HepG2 (cell line): ENCODE results near the gene TRDN. TPM values are rescaled to one million over a fixed set of nuclear protein-coding genes. Genes with fewer than 3 reads are reported as not detected.

Source experiments
- ATAC-seq: fragments of 200-7000 bp; cut with Tn5 transposase; 3 replicates; pipeline ENCODE4 v1.9.1; 2020; ENCODE audit warnings: mild to moderate bottlenecking, moderate library complexity
- BruUV-seq: library from RNA; stranded (reverse); fragments of 400-500 nt; replicated peaks from 2 replicates; lab custom pipeline; 2021; lab: Mats Ljungman, UMichigan
- CTCF ChIA-PET: fragments of 300-600 bp; formaldehyde crosslinking; extraction: SDS; loops from one replicate; lab custom pipeline; 2021; ENCODE audit warnings: low total read pairs, inconsistent platforms, low intra/inter-chr PET ratio; lab: Yijun Ruan, JAX
- POLR2A ChIA-PET: fragments of 350-600 bp; sonication (Branson Sonifier 250); formaldehyde crosslinking; loops from one replicate; lab custom pipeline; 2020; ENCODE audit warnings: antibody characterized with exemption, inconsistent platforms; lab: Yijun Ruan, JAX
- DNase-seq: peaks from one replicate; pipeline ENCODE4 v3.0.0-alpha.2; 2015; ENCODE audit warnings: low spot score
- FAIRE-seq: peaks from 3 replicates; lab custom pipeline; 2011; peaks lifted over from hg19 to GRCh38; lab: Jason Lieb, UNC
- H2AFZ ChIP-seq: one replicate; pipeline ENCODE4 v1.6.1; 2011; ENCODE audit warnings: low read length, inconsistent platforms
- H3K27ac ChIP-seq: fragments of 300-600 bp; 3 replicates; pipeline ENCODE4 v1.8.0; 2011; ENCODE audit warnings: mixed run types, mild to moderate bottlenecking, mixed read lengths, low read length, inconsistent platforms; ENCODE audit not compliant: insufficient read depth; ENCODE audit errors: extremely low read length
- H3K27me3 ChIP-seq, 2 experiments: fragments of 200-600 bp in 1 of 2; 2 replicates in 1 of 2; 3 replicates in 1 of 2; pipeline versions ENCODE4 v1.6.0 to v1.8.0; 2011; ENCODE audit warnings: low read length in 2 of 2, mild to moderate bottlenecking in 2 of 2, moderate library complexity in 2 of 2, inconsistent platforms in 1 of 2; ENCODE audit not compliant: insufficient read depth in 2 of 2, control insufficient read depth in 1 of 2
- H3K36me3 ChIP-seq, 2 experiments: fragments of 200-600 bp in 1 of 2; replicated peaks in 1 of 2; 2 replicates in 1 of 2; 3 replicates in 1 of 2; pipeline versions ENCODE4 v1.5.1 to v1.8.0; 2011; ENCODE audit warnings: low read length in 2 of 2, inconsistent platforms in 1 of 2; ENCODE audit not compliant: insufficient read depth in 2 of 2, control insufficient read depth in 1 of 2
- H3K4me1 ChIP-seq: 2 replicates; pipeline ENCODE4 v1.5.1; 2012; ENCODE audit warnings: low read length, inconsistent platforms; ENCODE audit not compliant: insufficient read depth
- H3K4me2 ChIP-seq: 2 replicates; pipeline ENCODE4 v1.6.0; 2011; ENCODE audit warnings: low read depth, low read length, inconsistent platforms
- H3K4me3 ChIP-seq, 3 experiments: fragments of 200-600 bp in 1 of 3; sonication (generic), shearing (Covaris generic) in 1 of 3; replicated peaks in 1 of 3; 2 replicates each; pipeline ENCODE4 v1.5.1; 2011 to 2016; ENCODE audit warnings: low read length in 3 of 3, inconsistent platforms in 2 of 3, low read depth in 2 of 3, mild to moderate bottlenecking in 2 of 3, control low read depth in 1 of 3, mixed read lengths in 1 of 3; ENCODE audit not compliant: insufficient read depth in 1 of 3
- H3K79me2 ChIP-seq: one replicate; pipeline ENCODE4 v1.6.1; 2011; ENCODE audit warnings: low read length, inconsistent platforms; ENCODE audit not compliant: insufficient read depth
- H3K9ac ChIP-seq: 2 replicates; pipeline ENCODE4 v1.6.0; 2011; ENCODE audit warnings: mild to moderate bottlenecking, low read depth, low read length, inconsistent platforms; ENCODE audit not compliant: insufficient read depth
- H3K9me3 ChIP-seq: 2 replicates; pipeline ENCODE4 v1.5.1; 2012; ENCODE audit warnings: mild to moderate bottlenecking, low read length
- H4K20me1 ChIP-seq: 2 replicates; pipeline ENCODE4 v1.6.0; 2011; ENCODE audit warnings: inconsistent platforms, mild to moderate bottlenecking, low read length, moderate library complexity; ENCODE audit not compliant: insufficient read depth
- HNRNPLL ChIP-seq: fragments of 200-400 bp; formaldehyde crosslinking; IDR thresholded peaks from 2 replicates; pipeline ENCODE4 v1.6.1; 2017; ENCODE audit warnings: mild to moderate bottlenecking, low read depth, low read length; ENCODE audit not compliant: poor library complexity, severe bottlenecking
- KLF12 ChIP-seq: sonication (generic); formaldehyde crosslinking; IDR thresholded peaks from 2 replicates; pipeline ENCODE4 v1.4.0; 2020; ENCODE audit warnings: missing genetic modification reagents, borderline replicate concordance
- RXRA ChIP-seq: sonication (generic); formaldehyde crosslinking; IDR thresholded peaks from 2 replicates; pipeline ENCODE4 v1.5.1; 2020; ENCODE audit warnings: missing genetic modification reagents
- ZMYM3 ChIP-seq: sonication (generic); formaldehyde crosslinking; IDR thresholded peaks from 2 replicates; pipeline ENCODE4 v1.5.1; 2020; ENCODE audit warnings: mild to moderate bottlenecking, missing genetic modification reagents
- ZNF431 ChIP-seq: sonication (generic); formaldehyde crosslinking; IDR thresholded peaks from 2 replicates; pipeline ENCODE4 v1.9.0; 2022; ENCODE audit warnings: missing genetic modification reagents, low read depth, mild to moderate bottlenecking, borderline replicate concordance
- ZNF792 ChIP-seq: IDR thresholded peaks from 2 replicates; pipeline ENCODE4 v1.6.1; 2016
- WGBS: methylation state at CpG from one replicate; pipeline ENCODE4 v1.1.6; 2017; ENCODE audit warnings: low lambda C conversion rate; 5-methylcytosine and 5-hydroxymethylcytosine counted together
- in situ Hi-C: cut with HindIII; loops from 2 replicates; pipeline ENCODE4 v1.10.0; 2017; ENCODE audit warnings: low pct_unique_long_range_greater_than_20kb; ENCODE audit not compliant: extremely low pct_ligation_motif_present
- intact Hi-C: fragments of 100-400 bp; cut with micrococcal nuclease; formaldehyde crosslinking; loops from one replicate; pipeline ENCODE4 v1.10.0; 2022; ENCODE audit not compliant: unreplicated experiment
- polyA plus RNA-seq, 8 experiments: library from polyadenylated mRNA; depleted of rRNA in 3 of 8; stranded (reverse) in 7 of 8; unstranded in 1 of 8; fragments of >200 nt; fragmentation: Illumina TruSeq in 4 of 8; extraction: Trizol in 4 of 8; gene quantifications; 2 replicates each; pipeline versions ENCODE4 v1.2.1 to v1.2.3, GENCODE V29; 2011 to 2016; ENCODE audit warnings: low read depth in 4 of 8, missing spikeins in 1 of 8, mixed read lengths in 1 of 8; ENCODE audit not compliant: insufficient read depth in 1 of 8
- total RNA-seq, 5 experiments: library from RNA; depleted of rRNA; stranded (reverse); fragments of >200 nt; fragmentation: Illumina TruSeq; extraction: Trizol; gene quantifications; 2 replicates each; pipeline ENCODE4 v1.2.3, GENCODE V29; 2016; ENCODE audit warnings: low read depth in 1 of 5
- TF ChIP-seq, protein P1 (sequence below): sonication (generic); formaldehyde crosslinking; IDR thresholded peaks from 2 replicates; pipeline ENCODE4 v1.4.0; 2020; ENCODE audit warnings: missing genetic modification reagents
- TF ChIP-seq, protein P2 (sequence below): sonication (generic); formaldehyde crosslinking; IDR thresholded peaks from 2 replicates; pipeline ENCODE4 v1.4.0; 2020; ENCODE audit warnings: missing genetic modification reagents
- TF ChIP-seq, protein P3 (sequence below): sonication (generic); formaldehyde crosslinking; IDR thresholded peaks from 2 replicates; pipeline ENCODE4 v1.4.0; 2020; ENCODE audit warnings: low read depth, mild to moderate bottlenecking, missing genetic modification reagents
- TF ChIP-seq, protein P4 (sequence below): sonication (generic); IDR thresholded peaks from 2 replicates; pipeline ENCODE4 v1.6.1; 2016; ENCODE audit warnings: low read depth, borderline replicate concordance
- TF ChIP-seq, protein P5 (sequence below): fragments of 450-650 bp; IDR thresholded peaks from 2 replicates; pipeline ENCODE4 v1.6.1; 2016
- TF ChIP-seq, protein P6 (sequence below): sonication (generic); formaldehyde crosslinking; IDR thresholded peaks from 2 replicates; pipeline ENCODE4 v1.5.1; 2020; ENCODE audit warnings: missing genetic modification reagents, mild to moderate bottlenecking, borderline replicate concordance

TRDN gene
- total and polyA plus RNA-seq, 2 of the 13 experiments (the other 11 are each of a cell fraction or from before 2014, with no cell fraction given), result not detected

DNA sequence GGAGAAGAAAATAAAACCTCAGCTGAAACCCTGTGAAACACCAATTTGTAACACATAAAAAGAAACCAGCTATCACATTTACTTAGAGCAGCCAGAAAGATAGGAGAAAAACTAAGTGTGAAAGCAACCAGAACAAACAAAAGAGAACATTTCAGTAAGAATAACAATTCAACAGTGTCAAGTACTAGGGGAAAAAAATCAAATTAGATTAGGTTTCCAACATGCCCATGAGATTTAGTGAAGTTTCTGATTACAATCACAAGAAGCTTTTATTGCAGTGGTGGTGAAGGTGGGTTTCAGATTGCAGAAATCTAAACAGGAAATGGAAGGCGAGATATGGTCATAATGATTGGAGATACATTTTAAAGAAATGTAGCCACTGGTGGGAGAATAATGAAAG lies 22.1 kb upstream of the TRDN start (continued):
- TF ChIP-seq, protein P1, sequence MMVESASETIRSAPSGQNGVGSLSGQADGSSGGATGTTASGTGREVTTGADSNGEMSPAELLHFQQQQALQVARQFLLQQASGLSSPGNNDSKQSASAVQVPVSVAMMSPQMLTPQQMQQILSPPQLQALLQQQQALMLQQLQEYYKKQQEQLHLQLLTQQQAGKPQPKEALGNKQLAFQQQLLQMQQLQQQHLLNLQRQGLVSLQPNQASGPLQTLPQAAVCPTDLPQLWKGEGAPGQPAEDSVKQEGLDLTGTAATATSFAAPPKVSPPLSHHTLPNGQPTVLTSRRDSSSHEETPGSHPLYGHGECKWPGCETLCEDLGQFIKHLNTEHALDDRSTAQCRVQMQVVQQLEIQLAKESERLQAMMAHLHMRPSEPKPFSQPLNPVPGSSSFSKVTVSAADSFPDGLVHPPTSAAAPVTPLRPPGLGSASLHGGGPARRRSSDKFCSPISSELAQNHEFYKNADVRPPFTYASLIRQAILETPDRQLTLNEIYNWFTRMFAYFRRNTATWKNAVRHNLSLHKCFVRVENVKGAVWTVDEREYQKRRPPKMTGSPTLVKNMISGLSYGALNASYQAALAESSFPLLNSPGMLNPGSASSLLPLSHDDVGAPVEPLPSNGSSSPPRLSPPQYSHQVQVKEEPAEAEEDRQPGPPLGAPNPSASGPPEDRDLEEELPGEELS, result no peak
- TF ChIP-seq, protein P2, sequence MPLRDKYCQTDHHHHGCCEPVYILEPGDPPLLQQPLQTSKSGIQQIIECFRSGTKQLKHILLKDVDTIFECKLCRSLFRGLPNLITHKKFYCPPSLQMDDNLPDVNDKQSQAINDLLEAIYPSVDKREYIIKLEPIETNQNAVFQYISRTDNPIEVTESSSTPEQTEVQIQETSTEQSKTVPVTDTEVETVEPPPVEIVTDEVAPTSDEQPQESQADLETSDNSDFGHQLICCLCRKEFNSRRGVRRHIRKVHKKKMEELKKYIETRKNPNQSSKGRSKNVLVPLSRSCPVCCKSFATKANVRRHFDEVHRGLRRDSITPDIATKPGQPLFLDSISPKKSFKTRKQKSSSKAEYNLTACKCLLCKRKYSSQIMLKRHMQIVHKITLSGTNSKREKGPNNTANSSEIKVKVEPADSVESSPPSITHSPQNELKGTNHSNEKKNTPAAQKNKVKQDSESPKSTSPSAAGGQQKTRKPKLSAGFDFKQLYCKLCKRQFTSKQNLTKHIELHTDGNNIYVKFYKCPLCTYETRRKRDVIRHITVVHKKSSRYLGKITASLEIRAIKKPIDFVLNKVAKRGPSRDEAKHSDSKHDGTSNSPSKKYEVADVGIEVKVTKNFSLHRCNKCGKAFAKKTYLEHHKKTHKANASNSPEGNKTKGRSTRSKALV (CRISPR knock-in tag), result no peak
- no peak for TF ChIP-seq ZNF792 (CRISPR knock-in tag)
- TF ChIP-seq, protein P3, sequence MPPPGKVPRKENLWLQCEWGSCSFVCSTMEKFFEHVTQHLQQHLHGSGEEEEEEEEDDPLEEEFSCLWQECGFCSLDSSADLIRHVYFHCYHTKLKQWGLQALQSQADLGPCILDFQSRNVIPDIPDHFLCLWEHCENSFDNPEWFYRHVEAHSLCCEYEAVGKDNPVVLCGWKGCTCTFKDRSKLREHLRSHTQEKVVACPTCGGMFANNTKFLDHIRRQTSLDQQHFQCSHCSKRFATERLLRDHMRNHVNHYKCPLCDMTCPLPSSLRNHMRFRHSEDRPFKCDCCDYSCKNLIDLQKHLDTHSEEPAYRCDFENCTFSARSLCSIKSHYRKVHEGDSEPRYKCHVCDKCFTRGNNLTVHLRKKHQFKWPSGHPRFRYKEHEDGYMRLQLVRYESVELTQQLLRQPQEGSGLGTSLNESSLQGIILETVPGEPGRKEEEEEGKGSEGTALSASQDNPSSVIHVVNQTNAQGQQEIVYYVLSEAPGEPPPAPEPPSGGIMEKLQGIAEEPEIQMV (CRISPR knock-in tag), result no peak
- TF ChIP-seq, all 625 proteins: peak for 0

DNA sequence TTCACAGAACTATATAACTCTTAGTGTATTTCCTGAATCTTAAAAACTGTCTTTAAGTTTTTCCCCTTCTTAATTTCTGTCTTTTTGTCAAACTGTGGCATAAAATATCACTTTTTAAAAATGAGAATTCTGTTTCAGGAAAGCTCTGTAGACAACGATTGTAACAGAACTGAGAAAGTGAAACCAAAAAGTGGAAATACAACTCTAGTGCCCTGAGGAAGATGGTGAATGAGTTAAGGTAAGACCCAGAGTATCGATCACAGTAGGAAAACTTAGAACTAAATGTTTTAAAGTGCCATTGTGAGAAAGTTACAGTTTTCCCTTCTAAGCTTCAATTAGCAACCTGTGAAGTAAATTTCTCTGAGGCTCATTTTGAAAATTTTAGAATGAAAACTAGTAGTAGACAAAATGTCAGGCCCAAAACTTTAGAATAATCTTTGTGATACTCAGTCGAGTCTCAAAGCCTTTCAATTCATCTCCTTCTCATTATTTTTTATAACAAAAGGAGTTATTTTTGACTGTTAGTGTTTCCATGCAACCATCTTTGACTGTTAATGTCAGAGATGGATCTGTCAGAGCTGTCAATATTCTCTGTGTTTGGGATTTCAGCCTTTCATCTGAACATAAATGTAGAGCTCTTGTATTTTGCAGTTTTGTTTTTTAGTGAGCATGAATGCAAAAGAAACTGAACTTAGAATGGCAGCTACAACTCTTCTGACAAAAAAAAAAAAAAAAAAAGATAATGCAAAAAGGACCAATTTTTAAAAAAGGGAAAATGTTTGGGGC lies 19.0 kb upstream of the TRDN start:
- ATAC-seq, result peak; percentile 78; the same call in 2 of the 3 replicates
- FAIRE-seq, result no peak
- TF ChIP-seq RXRA (CRISPR knock-in tag) (no peak), KLF12 (CRISPR knock-in tag) (no peak), HNRNPLL (no peak), ZNF431 (no peak), ZMYM3 (no peak)
- TF ChIP-seq, protein P4, sequence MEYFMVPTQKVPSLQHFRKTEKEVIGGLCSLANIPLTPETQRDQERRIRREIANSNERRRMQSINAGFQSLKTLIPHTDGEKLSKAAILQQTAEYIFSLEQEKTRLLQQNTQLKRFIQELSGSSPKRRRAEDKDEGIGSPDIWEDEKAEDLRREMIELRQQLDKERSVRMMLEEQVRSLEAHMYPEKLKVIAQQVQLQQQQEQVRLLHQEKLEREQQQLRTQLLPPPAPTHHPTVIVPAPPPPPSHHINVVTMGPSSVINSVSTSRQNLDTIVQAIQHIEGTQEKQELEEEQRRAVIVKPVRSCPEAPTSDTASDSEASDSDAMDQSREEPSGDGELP, result no peak
- TF ChIP-seq, protein P5, sequence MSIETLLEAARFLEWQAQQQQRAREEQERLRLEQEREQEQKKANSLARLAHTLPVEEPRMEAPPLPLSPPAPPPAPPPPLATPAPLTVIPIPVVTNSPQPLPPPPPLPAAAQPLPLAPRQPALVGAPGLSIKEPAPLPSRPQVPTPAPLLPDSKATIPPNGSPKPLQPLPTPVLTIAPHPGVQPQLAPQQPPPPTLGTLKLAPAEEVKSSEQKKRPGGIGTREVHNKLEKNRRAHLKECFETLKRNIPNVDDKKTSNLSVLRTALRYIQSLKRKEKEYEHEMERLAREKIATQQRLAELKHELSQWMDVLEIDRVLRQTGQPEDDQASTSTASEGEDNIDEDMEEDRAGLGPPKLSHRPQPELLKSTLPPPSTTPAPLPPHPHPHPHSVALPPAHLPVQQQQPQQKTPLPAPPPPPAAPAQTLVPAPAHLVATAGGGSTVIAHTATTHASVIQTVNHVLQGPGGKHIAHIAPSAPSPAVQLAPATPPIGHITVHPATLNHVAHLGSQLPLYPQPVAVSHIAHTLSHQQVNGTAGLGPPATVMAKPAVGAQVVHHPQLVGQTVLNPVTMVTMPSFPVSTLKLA, result no peak
- TF ChIP-seq, protein P6, sequence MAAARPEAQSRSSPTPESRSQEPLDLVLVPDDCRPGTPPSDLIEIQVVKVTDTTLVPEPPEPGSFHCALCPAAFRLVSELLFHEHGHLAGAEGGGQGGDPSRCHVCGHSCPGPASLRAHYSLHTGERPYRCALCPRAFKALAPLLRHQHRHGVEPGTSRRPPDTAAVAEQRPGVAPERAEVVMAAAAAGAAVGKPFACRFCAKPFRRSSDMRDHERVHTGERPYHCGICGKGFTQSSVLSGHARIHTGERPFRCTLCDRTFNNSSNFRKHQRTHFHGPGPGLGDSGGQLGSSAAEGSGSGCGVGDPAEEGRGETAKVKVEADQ (CRISPR knock-in tag), result no peak

More for the DNA sequence above, 19.0 kb upstream of the TRDN start:
- BruUV-seq, result no TSS peak
- intact Hi-C loops, result no loop called here
- H3K4me2 ChIP-seq, result peak overlapping the region; percentile 62
- H3K9ac ChIP-seq, result 0 out of 2 replicates have a peak overlapping the region, but pooled peaks have one; percentile 13
- CTCF ChIA-PET, result no interaction called here
- no peak overlapping the region for H3K27ac ChIP-seq
- POLR2A ChIA-PET, result no interaction called here
- peak overlapping the region; percentile 86 for H2AFZ ChIP-seq
- DNase-seq, result no peak
- no peaks in the 10 kb centered on the region for H3K36me3 ChIP-seq
- no peaks in the 10 kb centered on the region for H3K9me3 ChIP-seq
- H3K4me3 ChIP-seq, result peak overlapping the region; percentile 1 to 68 (median 41); a peak in 5 of 6 replicates
- 1% methylated on average over 3 of the region's 3 CpGs for WGBS
- H3K4me1 ChIP-seq, result no peaks in the 10 kb centered on the region
- no peaks in the 10 kb centered on the region for H4K20me1 ChIP-seq
- H3K79me2 ChIP-seq, result no peaks in the 10 kb centered on the region
- no peaks in the 10 kb centered on the region for H3K27me3 ChIP-seq
- in situ Hi-C loops, result no loop called here
